Skin of body (tissue), 2 donors: Measurements from ENCODE around the gene EZR. TPM values are rescaled to one million over a fixed set of nuclear protein-coding genes. Genes with fewer than 3 reads are reported as not detected.
A peak's percentile ranks its signal among the peaks of the same experiment; 100 is the strongest.

Source experiments
- DNase-seq: peaks from one replicate; lab custom pipeline; 2025; lab: John Stamatoyannopoulos, UW
- total RNA-seq: library from RNA; depleted of rRNA; stranded (reverse); fragments of >200 nt; gene quantifications from one replicate; pipeline ENCODE4 v1.2.3, GENCODE V29; 2014

The EZR gene
- total RNA-seq, 1 donor from 2014 or later, result 108 TPM

DNA sequence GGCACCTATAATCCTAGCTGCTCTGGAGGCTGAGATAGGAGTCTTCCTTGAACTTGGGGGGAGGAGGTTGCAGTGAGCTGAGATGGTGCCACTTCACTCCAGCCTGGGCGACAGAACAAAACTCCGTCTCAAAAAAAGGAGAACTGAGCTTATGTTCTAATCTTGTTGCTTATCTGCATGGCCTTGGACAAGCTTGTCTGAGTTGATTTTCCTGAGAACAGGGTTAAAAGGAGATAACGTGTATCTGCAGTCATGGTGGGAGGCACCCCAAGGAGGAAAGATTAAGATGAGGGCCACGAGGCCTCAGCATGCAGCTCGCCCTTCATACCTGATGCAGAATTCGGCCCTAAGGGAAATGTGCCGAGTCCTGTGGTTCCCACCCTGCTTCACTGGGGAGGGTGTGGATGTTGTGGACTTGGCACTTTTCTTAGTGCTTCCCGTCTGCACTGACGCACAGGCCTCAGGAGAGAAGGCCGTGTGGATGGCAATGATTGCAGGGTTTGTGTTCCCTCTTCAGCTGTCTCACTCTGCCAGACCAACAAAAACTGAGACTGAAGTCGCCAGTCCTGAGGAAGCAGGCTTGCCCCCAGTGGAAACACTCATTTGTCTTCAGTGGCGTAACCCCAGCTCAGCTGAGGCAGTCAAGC, 56.3 kb downstream of the EZR start:
- no peak for DNase-seq

DNA sequence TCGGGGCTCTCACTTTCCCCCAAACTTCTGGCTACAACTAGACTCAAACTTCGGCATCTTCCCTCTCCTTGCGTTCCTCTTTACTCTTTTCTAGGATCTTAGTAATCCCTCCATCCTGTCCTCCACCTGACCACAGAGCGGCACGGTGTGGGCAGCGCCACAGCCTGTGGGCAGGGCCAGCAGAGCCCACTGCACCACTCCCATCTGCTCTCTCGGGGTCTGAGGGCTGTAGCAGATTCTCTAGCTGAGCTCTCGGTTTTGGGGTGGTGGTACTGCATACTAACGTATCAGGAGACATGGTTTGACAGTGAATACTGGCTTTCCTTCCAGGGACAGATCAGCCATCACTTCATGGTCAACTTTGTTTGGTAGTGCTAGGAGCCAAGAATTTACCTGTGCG, 57.4 kb downstream of the EZR start:
- no peak for DNase-seq

DNA sequence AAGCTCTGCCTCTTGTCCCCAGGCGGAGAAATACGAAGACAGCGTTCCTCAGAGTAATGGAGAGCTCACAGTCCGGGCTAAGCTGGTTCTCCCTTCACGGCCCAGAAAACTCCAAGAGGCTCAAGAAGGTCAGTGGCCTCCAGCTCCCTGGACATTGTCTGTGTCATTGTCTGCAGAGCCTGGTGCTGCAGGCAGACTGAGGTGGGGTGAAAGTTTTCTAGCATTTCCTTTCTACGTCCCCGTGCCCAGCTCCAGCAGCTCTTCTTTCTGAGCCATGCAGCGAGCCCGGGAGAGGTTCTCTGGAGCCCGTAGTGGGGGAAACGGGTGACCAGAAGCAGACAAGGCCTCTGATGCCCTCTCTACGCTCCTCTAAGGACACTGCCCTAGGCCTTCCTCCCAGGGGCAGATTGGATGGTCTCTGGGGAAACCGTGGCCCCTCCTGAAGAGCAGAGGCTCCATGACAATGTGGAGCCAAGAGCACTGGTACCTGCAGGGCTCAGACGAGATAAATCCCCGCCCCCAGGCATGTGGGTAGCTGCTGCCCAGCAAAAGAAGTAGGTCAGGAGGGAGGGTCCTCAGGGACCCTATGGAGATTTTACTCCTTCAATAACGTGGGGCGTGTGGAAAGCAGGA, 58.4 kb downstream of the EZR start:
- no peak for DNase-seq

DNA sequence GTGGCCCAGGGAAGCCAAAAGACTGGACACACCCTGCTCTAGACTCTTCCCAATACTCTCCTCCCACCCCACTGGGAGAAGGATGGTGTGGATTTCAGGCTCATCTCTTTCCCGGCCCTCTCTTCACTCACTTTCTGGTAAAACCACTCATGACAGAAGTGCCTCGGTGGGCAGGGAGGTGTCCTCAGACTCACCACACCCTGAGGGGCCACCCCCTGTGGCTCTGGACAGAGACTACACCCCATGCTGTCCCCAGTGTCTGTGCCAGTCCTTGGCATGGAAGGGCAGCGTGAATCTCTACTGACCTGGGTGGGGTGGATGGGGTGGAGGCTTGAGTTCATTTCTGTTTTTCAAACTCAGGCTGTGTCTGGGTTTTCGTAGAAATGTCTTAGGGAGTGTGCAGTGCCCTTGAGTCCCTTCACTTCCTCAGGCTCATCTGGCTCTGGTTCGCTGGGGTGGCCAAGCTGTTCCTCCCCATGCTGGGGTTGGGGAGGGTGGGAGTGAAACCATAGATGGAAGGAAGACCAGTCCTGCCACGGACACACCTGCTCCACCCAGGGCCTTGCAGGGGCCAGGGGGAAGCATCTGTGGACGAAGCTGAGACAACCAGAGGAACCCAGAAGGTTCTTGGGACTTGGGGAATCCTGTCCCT, 59.1 kb downstream of the EZR start:
- DNase-seq, result no peak

DNA sequence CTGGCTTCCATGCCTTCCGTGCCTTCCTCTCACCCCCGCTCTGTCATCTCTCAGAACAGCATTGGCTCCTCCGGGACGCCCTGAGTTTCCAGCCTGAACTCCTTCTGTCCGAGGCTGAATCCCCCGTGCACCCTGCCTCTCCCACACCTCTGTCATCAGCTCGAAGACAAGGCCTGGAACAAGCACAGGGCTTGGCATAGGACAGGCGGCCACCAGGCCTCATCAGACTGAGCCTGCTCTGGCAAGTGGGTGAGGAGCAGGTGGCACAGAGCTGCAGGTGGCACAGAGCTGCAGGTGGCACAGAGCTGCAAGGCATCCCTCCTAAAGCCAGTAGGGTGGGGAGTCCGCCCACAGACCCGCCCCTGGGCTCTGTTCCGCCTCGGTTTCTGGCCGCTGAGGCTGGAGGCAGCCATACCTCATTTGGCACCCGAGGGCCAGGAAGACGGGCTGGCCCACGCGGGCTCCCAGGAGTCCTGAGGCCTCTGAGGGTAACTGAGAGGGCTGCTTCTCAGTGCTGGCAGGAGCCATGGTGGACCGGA, 60.2 kb downstream of the EZR start:
- DNase-seq, result no peak

DNA sequence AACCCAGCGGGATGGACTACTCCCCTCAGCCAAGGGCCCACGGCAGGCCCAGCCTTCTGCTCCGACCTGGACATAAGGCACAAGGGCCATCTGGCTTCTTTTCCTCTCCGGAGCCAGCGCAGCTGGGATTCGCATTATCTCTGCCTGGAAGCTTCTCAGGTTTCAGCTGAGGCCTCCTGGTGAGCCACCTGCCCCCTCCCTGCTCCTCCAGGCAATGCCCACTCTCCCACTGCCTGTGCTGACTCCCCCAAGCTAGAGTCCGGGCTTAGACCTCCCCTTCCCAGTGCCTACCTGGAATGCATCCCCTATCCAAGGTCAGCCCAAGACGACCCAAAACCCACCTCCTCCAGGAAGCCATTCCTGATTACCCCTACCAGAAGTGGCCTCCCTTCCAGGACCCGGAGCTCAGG, 60.7 kb downstream of the EZR start:
- no peak for DNase-seq

DNA sequence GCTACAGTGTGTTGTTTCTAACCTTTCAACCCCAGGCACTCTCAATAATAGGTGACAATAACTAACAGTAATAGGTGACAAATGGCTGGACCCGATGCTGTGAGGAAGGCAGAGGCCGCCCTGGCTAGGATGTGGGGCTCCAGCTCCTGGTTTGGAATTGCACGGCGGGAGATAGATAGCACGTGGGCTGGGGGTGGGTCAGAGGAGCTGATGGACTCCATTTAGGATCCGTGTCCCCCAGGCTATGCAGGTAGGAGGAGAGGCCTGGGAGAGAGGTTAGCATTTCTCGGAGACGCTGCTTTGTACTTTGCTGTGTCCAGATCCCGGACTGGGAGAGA, 61.4 kb downstream of the EZR start:
- DNase-seq, result no peak

DNA sequence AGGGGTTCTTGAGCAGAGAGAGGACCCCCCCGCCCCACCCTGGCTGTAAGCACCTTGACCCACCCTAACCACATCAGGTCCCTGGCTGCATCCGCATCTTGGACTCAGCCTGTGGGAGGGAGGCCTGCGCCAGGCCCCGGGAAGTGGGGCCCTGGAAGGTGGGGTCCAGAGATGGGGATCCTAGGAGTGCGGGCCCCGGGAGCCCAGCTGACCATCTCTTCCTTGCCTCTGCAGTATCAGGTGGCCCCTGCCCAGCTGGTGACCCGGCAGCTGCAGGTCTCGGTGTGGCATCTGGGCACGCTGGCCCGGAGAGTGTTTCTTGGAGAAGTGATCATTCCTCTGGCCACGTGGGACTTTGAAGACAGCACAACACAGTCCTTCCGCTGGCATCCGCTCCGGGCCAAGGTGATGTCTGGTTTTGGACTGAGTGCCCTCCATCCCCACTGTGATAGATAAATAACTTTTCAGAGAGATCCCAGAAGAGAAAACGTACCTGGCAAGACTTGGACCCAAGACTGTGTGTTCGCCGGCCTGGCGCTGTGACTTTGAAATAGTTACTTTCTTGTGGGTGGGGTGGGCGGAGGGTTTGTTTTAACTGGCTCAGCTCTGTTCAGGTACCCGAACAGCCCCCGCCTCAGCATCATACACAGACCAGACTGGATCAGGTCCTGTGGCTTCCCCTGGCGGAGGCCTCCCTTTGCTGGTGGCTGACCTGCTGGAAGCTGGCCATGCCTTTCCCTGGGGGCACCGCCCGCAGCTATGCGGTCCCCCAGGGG, 62.0 kb downstream of the EZR start:
- no peak for DNase-seq

DNA sequence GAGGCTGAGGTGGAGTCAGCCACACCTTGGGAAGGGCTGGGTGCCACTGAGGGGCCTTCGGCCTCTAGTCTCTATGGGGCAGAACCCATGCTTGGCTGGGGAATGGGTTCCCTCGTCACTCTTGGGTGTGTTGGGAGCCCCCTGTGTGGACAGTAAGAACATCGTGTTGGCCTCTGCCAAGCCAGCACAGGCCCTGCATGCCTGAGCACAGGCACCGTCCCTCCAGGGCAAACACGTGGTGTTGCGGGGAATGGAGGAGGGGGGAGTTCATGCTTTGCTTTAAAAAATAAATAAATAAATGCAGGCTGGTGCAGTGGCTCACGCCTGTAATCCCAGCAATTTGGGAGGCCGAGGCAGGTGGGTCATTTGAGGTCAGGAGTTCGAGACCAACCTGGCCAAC, 63.0 kb downstream of the EZR start:
- no peak for DNase-seq

DNA sequence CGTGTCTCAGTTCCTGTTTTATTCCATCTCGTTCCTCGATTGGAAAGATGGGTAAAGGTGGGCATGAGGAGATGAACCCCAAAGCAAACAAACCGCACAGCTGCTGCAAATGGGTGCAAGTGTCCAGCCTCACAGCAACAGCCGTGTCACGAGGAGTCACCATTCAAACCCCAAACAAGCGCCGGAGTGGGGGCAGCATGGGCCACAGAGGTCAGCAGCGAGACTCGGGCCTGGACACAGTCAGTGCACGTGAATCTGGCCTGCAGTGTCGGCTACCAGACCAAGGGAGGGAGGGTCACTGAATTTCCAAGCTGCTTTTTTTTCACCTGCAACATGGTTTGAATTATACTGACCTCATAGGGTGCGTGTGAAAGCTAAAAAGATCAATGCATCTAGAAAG, 63.5 kb downstream of the EZR start:
- DNase-seq, result no peak

DNA sequence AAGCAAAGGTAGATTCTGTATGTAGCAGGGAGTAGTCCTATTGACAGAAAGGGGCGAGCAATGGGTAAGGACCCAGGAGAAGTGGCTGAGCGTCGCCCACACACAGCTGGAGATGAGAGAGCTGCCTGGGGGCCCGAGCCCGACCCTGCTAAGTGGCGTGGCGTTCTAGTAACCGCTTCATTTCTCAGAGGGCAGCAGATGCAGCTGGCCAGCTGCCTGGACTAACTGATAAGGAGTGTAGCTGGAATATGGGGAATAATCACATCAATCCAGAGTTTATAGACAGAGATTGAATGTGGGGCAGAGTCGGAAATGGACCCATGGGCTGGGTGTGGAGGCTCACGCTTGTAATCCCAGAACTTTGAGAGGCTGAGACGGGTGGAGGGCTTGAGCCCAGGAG, 64.4 kb downstream of the EZR start:
- DNase-seq, result no peak

DNA sequence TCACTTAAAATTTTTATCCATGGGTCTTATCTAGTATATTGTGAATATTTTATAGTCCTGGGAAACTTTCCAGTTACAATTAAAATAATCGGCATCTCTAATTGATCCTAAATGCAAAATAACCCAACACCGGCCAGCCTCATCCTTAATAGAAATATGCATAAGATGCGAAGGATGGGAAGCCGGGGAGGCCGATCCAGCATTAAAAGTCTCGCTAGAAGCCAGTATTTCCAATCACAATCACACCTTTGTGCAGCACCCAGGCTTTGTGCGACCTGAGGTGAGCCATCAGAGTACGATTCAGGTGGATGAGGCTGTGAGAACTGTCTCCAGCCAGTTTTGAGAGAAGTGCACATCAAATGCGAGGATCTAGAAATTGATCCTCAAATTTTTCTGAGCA, 65.4 kb downstream of the EZR start:
- DNase-seq, result no peak

DNA sequence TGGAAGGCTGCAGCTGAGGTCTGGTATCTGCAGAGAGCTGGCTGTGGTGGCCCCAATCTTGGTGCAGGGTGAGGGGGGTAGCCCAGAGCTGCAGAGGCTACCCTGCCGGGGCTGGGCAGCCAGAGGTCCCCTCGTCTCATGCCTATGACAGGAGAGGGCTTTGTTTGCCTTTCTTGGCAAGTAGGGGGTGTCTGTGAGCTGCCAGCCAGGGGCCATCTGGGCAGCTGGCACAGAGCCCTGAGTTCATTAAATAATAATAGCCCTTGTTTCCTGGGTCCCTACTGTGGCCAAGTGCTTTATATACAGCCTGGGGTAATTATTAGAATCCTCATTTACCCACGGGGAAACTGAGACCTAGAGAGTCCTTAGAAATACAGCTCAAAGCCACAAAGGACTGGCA, 66.6 kb downstream of the EZR start:
- DNase-seq, result no peak

DNA sequence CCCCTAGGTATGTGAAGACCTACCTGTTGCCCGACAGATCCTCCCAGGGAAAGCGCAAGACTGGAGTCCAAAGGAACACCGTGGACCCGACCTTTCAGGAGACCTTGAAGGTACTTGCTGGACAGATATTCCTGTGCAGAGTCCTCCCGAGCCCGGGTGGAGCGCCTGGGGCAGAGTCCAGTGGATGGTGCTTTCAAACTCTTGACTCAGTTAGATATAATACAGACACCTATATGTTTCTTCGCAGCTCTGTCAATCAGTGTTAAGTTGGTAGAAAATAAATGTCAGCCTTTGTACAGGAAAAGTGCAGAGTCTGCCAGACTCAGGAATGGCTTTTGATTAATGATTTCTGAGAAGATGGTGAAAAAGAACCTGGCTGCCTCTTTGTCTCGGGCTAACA, 67.2 kb downstream of the EZR start:
- no peak for DNase-seq

DNA sequence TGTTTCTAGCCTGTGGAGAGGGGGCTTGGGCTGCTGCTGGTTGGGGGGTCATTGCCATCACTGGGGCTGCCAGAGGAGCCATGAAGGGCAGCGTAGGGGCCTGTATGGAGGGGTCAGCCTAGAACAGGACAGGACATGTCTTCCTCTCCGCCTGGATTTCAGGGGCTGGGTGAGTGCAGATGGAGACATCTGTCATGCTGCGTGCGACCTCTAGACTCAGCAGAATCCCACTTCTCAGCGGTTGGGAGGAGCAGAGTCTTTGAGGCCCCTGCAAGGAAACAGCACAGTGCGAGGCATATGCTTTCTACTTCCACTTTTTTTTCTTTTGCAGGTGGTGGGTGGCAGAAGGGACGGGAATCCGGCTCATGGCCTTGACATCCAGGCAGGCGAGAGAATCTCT, 67.9 kb downstream of the EZR start:
- no peak for DNase-seq

DNA sequence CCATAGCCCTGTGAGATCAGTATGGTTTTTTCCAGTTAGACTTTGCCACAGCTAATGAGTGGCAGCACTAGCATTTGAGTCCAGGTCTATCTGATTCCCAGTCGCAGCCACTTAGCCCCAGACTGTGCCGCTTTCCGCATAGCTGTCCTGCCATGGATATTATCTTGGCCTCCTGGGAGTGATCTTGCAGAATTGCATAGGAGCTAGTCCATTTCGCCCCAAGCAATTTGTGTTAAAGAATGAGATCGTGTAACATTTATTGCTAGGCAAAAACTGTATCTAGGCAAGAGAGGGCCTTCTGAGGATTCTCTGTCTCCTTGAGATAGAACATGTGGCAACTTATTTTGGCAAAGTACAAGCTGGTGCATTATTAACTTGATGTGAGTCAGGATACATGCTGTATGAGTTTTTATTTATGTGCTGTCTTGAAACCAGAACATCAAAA, 74.2 kb downstream of the EZR start:
- no peak for DNase-seq

DNA sequence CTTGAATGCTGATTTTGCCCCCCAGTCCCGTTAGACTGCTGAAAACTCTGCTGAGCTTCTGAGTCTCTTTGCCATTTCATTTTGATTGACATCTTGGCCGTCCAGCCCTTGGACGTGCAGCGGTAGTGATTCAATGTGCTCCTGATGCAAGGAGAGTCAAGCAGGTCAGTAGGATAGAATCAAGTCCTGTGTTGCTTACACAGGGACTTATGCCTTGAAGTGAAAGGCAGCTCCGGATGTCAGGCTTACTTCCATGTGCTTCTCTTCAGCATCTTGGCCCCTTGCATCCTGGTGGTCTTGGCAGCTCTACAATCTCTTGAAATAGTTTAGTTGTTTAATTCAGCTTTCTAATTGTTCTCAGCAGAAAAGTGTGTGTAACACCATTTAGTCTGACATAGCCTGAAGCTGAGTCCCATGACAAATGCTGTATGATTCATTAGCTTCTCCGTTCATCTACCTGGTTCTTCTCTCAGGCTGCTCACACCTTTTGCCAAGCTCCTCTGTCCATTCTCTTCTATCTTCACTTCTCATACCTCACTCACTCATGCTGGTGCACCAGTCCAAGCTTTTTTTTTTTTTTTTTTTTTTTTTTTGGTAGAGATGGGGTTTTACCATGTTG, 76.0 kb downstream of the EZR start:
- peak; percentile 51 for DNase-seq

DNA sequence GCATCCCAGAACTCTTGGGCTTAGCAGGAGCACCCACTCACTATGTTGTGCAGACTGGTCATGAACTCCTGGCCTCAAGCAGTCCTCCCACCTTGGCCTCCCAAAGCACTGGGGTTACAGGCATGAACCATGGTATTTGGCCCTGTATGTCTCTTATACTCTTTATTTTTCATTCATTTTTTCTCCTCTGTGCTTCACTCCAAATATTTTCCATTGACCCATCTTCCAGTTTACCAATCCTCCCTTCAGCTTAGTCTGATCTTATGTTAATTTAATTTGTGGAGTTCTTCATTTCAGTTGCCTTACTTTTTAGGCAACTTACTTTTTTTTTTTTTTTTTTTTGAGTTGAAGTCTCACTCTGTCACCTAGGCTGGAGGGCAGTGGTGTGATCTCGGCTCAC, 79.5 kb downstream of the EZR start:
- DNase-seq, result no peak

DNA sequence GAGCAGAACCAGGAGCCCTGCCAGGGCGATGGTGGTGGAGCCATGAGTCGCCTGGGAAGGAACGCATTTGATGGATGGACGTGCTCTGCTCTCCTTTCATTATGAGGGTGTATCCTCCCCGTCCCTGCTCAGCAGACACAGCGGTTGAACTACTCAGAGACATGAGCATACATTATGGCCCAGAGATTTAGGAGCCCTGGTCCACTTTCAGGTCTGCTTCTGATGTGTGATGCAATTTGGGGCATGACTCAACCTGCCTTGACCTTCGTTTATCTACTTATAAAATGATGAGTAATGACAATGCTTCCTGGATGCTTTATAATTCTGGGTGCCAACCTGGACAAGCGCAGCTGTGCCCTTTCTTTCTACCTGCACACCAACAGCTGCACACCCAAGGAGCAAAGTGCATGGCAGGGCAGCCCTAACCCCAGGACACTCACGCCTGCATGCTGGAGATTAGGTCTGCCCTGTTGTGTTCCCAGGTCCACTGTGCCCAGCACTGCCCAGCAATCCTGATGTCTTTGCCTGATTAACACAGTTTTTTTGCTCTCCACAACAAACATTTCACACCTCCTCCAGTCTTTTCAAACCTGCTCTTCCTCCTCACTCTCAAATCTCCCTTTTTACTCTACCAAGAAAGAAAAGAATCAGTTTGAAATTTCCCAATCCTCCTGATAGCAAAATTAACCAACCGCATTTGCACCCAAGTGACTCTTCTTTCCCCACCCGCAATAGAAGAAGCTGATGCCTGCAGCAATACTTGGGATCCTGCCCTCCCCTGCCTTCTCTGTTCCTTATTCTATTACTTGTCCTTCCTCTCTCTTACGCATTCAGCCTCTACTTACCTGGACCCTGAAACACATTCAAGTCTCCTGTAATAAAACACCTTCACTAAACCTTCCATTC, 81.2 kb downstream of the EZR start:
- DNase-seq, result no peak

DNA sequence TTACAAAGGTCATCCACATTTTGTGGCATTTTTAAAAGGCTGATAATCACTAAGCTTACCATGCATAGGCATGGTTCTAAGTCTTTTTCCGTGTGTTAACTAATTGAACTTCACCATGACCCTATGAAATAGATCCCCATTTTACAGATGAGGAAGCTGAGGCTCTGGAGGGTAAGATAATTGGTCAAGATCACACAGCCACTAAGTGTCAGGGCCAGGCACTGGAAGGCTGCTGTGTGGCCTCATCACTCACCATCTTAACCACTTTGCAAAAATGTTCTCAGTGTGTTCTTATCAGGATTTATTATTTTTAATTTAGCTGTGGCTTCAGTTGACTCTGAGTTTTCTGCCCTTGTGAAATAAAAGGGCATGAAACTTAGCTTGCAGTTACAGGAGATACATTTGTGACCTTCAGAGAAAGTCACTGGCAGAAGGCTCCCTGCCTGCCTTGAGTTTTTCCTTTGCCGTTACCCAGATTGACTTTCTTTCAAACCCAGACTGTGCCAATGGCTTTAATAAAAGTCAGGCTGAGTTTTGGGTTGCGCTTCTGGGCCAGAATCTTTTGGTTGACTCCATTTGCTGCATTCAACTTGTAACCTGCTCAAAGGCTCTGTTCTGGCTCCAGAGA, 82.0 kb downstream of the EZR start:
- DNase-seq, result no peak
